Measurements from ENCODE around the gene PNKD. TPM values are rescaled to one million over a fixed set of nuclear protein-coding genes. Genes with fewer than 3 reads are reported as not detected.

PNKD gene
- total RNA-seq, 2 experiments from 2014 or later: 17.8 to 18.5 TPM

- CTCF ChIA-PET: interaction anchor here (0.8 to 1.0 kb wide), 2 partner anchors 25 to 76 kb away, joined by 3 to 4 read pairs; partner anchors contain the start of gene TMBIM1
- Mint-ChIP-seq H3K4me3 (no peak overlapping the region), H3K27ac (no peak overlapping the region), H3K4me1 (peaks cover 45% of the 10 kb centered on the region), H3K36me3 (ENCODE audit: low read depth) (peaks cover 3% of the 10 kb centered on the region), H3K27me3 (no peaks in the 10 kb centered on the region), H3K9me3 (ENCODE audit: low read depth) (no peaks in the 10 kb centered on the region)
- DNase-seq (peak; percentile 30), ATAC-seq (no peak)
- POLR2A ChIA-PET: interaction anchor here (0.5 kb wide), 1 partner anchor 59 kb away, joined by 15 read pairs; no protein-coding TSS in a partner anchor
- intact Hi-C loops (cut with DNase I, micrococcal nuclease): no loop called here
These were observed 47.5 kb downstream of the PNKD start for GRCh38 chr2:218317835-218318234.

GRCh38 chr2:218318241-218318640 lies 47.9 kb downstream of the PNKD start:
- intact Hi-C loops (cut with DNase I, micrococcal nuclease): no loop called here
- peaks cover 45% of the 10 kb centered on the region for H3K4me1 Mint-ChIP-seq

DNA sequence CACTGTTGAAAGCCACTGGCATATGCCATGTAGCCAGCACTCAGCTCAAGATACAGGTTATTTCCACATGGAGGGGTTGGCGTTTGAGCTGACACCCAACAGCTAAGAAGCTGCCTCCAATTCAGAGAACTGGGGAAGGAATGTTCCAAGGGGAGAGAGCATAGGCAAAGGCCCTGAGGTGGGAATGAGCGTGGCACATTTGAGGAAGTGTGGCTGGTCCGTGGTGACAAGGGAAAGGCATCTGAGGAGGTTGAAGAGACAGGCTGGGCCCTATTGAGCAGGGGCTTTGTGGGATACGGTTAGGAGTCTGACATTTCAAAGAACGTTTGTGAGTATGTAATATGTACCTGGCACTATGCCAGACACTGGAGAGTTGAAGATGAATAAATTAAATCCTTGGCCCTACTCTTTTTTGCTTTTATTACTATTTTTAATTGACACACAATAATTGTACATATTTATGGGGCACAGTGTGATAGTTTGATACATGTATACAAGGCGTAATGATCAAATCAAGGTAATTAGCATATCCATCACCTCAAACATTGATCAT lies 49.6 kb downstream of the PNKD start:
- intact Hi-C loops (cut with DNase I, micrococcal nuclease): no loop called here
- peaks cover 7% of the 10 kb centered on the region for H3K27me3 Mint-ChIP-seq
- ChIA-PET CTCF (interaction anchor here (0.7 to 0.9 kb wide), 2 partner anchors 18 to 185 kb away, joined by 4 to 5 read pairs; no protein-coding TSS in a partner anchor), POLR2A (no interaction called here)
- DNase-seq (no peak), ATAC-seq (no peak)
- peaks cover 54% of the 10 kb centered on the region for H3K4me1 Mint-ChIP-seq
- H3K4me3 Mint-ChIP-seq: no peak overlapping the region
- H3K9me3 Mint-ChIP-seq (ENCODE audit: low read depth): no peaks in the 10 kb centered on the region
- no peak overlapping the region for H3K27ac Mint-ChIP-seq
- H3K36me3 Mint-ChIP-seq (ENCODE audit: low read depth): peaks cover 3% of the 10 kb centered on the region

More at GRCh38 chr2:218318241-218318640, 47.9 kb downstream of the PNKD start:
- Mint-ChIP-seq H3K9me3 (ENCODE audit: low read depth) (no peaks in the 10 kb centered on the region), H3K27me3 (no peaks in the 10 kb centered on the region), H3K36me3 (ENCODE audit: low read depth) (peaks cover 3% of the 10 kb centered on the region), H3K4me3 (no peak overlapping the region), H3K27ac (peak overlapping the region; percentile 53)
- CTCF ChIA-PET: interaction anchor here (0.8 to 1.0 kb wide), 2 partner anchors 26 to 75 kb away, joined by 3 to 4 read pairs; partner anchors contain the start of gene TMBIM1
- ATAC-seq: no peak
- DNase-seq: no peak
- POLR2A ChIA-PET: no interaction called here

DNA sequence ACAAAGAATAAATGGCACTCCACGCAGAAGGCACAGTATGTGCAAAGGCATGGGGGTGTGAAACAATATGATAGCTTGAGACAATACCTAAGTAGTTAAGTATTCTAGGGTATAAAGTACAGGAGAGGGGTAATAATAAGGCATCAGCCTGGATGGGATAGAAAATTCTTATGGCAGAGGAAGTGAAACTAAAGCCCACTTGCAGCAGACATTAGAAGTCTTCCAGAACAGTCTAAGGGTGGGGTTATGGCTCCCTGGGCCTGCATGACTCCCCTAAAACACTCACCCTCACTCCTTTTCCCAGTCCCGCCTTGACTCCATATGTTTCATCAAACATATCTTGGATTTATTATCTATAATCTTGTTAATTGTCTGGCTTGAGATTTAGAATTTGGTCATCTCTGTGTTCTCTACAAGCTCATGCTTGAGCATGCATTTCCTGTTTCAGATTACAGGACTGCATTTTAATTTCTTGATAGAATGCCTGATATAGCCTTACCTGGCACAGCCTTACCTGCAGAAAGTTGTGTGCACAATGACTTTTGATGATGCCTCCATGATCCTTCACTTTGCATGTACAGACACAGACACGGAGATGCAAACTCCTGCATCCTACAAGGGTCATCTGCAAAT lies 50.5 kb downstream of the PNKD start:
- POLR2A ChIA-PET: interaction anchor here (0.5 to 0.7 kb wide), 2 partner anchors 66 to 194 kb away, joined by 3 to 4 read pairs; no protein-coding TSS in a partner anchor
- H3K27ac Mint-ChIP-seq: no peak overlapping the region
- H3K4me3 Mint-ChIP-seq: no peak overlapping the region

GRCh38 chr2:218322768-218323525 lies 52.6 kb downstream of the PNKD start:
- peak; percentile 55 for DNase-seq
- CTCF ChIA-PET: interaction anchor here (0.5 to 1.7 kb wide), 2 partner anchors 24 to 699 kb away, joined by 3 to 8 read pairs; no protein-coding TSS in a partner anchor
- Mint-ChIP-seq H3K9me3 (ENCODE audit: low read depth) (no peaks in the 10 kb centered on the region), H3K27me3 (peaks cover 7% of the 10 kb centered on the region), H3K4me1 (peaks cover 39% of the 10 kb centered on the region), H3K4me3 (peak overlapping the region; percentile 69), H3K27ac (no peak overlapping the region), H3K36me3 (ENCODE audit: low read depth) (no peaks in the 10 kb centered on the region)
- POLR2A ChIA-PET: interaction anchor here (1.4 kb wide), 1 partner anchor 84 kb away, joined by 3 read pairs; no protein-coding TSS in a partner anchor
- intact Hi-C loops (cut with DNase I, micrococcal nuclease): no loop called here
- ATAC-seq: peak; percentile 78

More for the DNA sequence above, 50.5 kb downstream of the PNKD start:
- no peak for DNase-seq
- Mint-ChIP-seq H3K9me3 (ENCODE audit: low read depth) (no peaks in the 10 kb centered on the region), H3K36me3 (ENCODE audit: low read depth) (peaks cover 3% of the 10 kb centered on the region), H3K27me3 (peaks cover 7% of the 10 kb centered on the region), H3K4me1 (peaks cover 50% of the 10 kb centered on the region)
- CTCF ChIA-PET: interaction anchor here (0.7 to 1.7 kb wide), 4 partner anchors 19 to 184 kb away, joined by 4 to 8 read pairs (median 4); no protein-coding TSS in a partner anchor
- intact Hi-C loops (cut with DNase I, micrococcal nuclease): no loop called here
- ATAC-seq: no peak

GRCh38 chr2:218323526-218324472 lies 53.5 kb downstream of the PNKD start:
- Mint-ChIP-seq H3K27me3 (peaks cover 7% of the 10 kb centered on the region), H3K36me3 (ENCODE audit: low read depth) (no peaks in the 10 kb centered on the region), H3K4me1 (peaks cover 34% of the 10 kb centered on the region), H3K9me3 (ENCODE audit: low read depth) (no peaks in the 10 kb centered on the region), H3K27ac (no peak overlapping the region), H3K4me3 (peak overlapping the region; percentile 69)
- no peak for DNase-seq
- ChIA-PET POLR2A (interaction anchor here (1.4 kb wide), 1 partner anchor 83 kb away, joined by 3 read pairs; no protein-coding TSS in a partner anchor), CTCF (interaction anchor here (0.5 to 0.7 kb wide), 3 partner anchors 62 to 698 kb away, joined by 3 read pairs; no protein-coding TSS in a partner anchor)
- intact Hi-C loops (cut with DNase I, micrococcal nuclease): no loop called here
- no peak for ATAC-seq

GRCh38 chr2:218325566-218326160 lies 55.3 kb downstream of the PNKD start:
- ChIA-PET CTCF (interaction anchor here (0.7 to 0.8 kb wide), 2 partner anchors 34 to 45 kb away, joined by 3 read pairs; no protein-coding TSS in a partner anchor), POLR2A (no interaction called here)
- Mint-ChIP-seq H3K4me3 (peak overlapping the region; percentile 18), H3K36me3 (ENCODE audit: low read depth) (no peaks in the 10 kb centered on the region), H3K27ac (no peak overlapping the region), H3K9me3 (ENCODE audit: low read depth) (no peaks in the 10 kb centered on the region), H3K4me1 (peaks cover 32% of the 10 kb centered on the region), H3K27me3 (peaks cover 7% of the 10 kb centered on the region)
- ATAC-seq (no peak), DNase-seq (no peak)
- intact Hi-C loops (cut with DNase I, micrococcal nuclease): no loop called here

DNA sequence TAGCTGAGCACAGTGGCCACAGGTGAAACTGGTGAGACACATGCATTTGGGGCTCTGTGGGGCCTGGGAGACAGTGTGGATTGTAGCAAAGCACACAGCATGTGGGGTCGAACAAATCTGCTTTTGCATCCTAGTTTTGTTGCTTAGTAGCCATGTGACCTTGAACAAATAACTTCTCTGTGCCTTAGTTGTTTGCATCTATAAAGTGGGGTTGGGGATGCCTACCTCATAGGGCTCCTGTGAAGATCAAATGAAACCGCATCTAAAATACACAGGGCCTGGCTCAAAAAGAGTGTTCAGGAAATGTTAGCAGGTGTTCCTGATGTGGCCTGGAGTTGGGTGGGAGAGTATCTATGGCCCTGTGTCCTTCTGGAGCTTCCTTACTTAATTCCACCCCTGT lies 56.0 kb downstream of the PNKD start:
- peaks cover 27% of the 10 kb centered on the region for H3K4me1 Mint-ChIP-seq
- H3K27ac Mint-ChIP-seq: no peak overlapping the region
- no peaks in the 10 kb centered on the region for H3K36me3 Mint-ChIP-seq (ENCODE audit: low read depth)
- CTCF ChIA-PET: interaction anchor here (0.8 kb wide), 1 partner anchor 28 kb away, joined by 3 read pairs; no protein-coding TSS in a partner anchor
- intact Hi-C loops (cut with DNase I, micrococcal nuclease): no loop called here
- peaks cover 7% of the 10 kb centered on the region for H3K27me3 Mint-ChIP-seq
- no peak overlapping the region for H3K4me3 Mint-ChIP-seq
- ATAC-seq (no peak), DNase-seq (no peak)
- H3K9me3 Mint-ChIP-seq (ENCODE audit: low read depth): no peaks in the 10 kb centered on the region
- POLR2A ChIA-PET: no interaction called here

- no peaks in the 10 kb centered on the region for H3K9me3 Mint-ChIP-seq (ENCODE audit: low read depth)
- H3K4me1 Mint-ChIP-seq: peaks cover 21% of the 10 kb centered on the region
- H3K27ac Mint-ChIP-seq: no peak overlapping the region
- DNase-seq (no peak), ATAC-seq (no peak)
- intact Hi-C loops (cut with DNase I, micrococcal nuclease): loop anchor here in 1 of 2 experiments (1.0 kb wide), 1 partner anchor 10 kb away; no protein-coding TSS in a partner anchor
- ChIA-PET CTCF (interaction anchor here (0.8 to 0.9 kb wide), 2 partner anchors 15 to 55 kb away, joined by 3 read pairs; no protein-coding TSS in a partner anchor), POLR2A (no interaction called here)
- H3K36me3 Mint-ChIP-seq (ENCODE audit: low read depth): no peaks in the 10 kb centered on the region
- peaks cover 7% of the 10 kb centered on the region for H3K27me3 Mint-ChIP-seq
- no peak overlapping the region for H3K4me3 Mint-ChIP-seq
These were observed 57.3 kb downstream of the PNKD start for GRCh38 chr2:218327451-218328210.
